Hindlimb muscle (tissue), 1 donor: ENCODE measurements around the gene DDX4. TPM values are rescaled to one million over a fixed set of nuclear protein-coding genes. Genes with fewer than 3 reads are reported as not detected.

ENCODE experiments used
- DNase-seq: peaks from one replicate; pipeline ENCODE4 v3.0.0-alpha.2; 2013
- polyA plus RNA-seq: library from polyadenylated mRNA; unstranded; fragments of 120-200 nt; gene quantifications from one replicate; pipeline ENCODE4 v1.2.1, GENCODE V29; 2013; ENCODE audit not compliant: insufficient read length

DDX4 gene
- polyA plus RNA-seq, 1 donor: 0.23 TPM

DNA sequence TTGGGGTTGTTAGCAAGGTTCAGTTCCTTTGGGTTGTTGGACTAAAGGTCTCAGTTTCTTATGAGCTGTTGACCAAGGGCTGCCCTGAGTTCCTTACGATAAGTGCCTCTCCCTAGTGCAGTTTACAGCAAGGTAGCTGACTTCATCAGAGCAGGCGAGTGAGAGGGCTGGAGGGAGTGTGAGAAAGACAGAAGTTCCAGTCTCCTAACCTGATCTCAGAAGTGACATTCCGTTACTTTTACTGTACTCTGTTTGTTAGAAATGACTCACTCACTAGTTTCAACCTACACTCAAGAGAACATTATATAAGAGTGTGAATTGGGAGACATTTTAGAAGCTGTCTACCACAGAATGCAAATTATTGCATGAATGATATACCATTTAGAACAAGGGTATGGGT is 92.1 kb downstream of the DDX4 start:
- no peak for DNase-seq

GRCh38 chr5:55832446-55832845 is 94.6 kb downstream of the DDX4 start:
- DNase-seq: no peak

- DNase-seq: no peak
Measured at GRCh38 chr5:55836191-55836590, 98.3 kb downstream of the DDX4 start.

DNA sequence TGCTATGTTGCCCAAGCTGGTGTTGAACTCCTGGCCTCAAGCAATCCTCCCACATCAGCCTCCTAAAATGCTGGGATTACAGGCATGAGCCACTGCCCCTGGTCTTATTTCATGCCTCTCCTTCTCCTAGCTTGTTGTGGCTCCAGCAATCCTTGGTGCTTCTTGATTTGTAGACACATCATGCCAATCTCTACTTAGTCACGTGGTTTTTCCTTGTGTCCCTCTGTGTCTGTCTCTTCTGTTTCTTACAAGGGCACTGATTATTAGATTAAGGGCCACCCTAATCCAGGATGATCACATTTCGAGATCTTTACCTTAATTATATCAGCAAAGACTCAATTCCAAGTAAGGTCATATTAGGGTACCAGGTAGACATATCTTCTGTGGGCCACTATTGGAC is 104.1 kb downstream of the DDX4 start:
- no peak for DNase-seq

DNA sequence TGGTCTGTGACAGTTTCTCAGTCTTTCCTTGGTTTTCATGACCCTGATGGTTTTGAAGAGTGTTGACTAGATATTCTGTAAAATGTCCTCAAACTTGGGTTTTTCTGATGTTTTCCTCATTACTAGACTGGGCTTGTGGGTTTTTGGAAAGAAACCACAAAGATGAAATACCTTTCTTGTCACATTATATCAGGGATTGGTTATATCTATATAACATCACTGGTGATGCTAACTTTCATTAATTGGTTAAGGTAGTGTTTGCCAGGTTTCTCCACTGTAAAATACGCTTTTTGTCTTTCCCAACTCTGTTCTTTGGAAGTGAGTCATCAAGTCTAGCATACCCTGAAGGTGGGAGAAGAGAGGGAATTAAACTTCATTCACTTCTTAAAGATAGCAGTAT is 110.0 kb downstream of the DDX4 start:
- no peak for DNase-seq

- no peak for DNase-seq
Measured at GRCh38 chr5:55848783-55849182, 110.9 kb downstream of the DDX4 start.

DNA sequence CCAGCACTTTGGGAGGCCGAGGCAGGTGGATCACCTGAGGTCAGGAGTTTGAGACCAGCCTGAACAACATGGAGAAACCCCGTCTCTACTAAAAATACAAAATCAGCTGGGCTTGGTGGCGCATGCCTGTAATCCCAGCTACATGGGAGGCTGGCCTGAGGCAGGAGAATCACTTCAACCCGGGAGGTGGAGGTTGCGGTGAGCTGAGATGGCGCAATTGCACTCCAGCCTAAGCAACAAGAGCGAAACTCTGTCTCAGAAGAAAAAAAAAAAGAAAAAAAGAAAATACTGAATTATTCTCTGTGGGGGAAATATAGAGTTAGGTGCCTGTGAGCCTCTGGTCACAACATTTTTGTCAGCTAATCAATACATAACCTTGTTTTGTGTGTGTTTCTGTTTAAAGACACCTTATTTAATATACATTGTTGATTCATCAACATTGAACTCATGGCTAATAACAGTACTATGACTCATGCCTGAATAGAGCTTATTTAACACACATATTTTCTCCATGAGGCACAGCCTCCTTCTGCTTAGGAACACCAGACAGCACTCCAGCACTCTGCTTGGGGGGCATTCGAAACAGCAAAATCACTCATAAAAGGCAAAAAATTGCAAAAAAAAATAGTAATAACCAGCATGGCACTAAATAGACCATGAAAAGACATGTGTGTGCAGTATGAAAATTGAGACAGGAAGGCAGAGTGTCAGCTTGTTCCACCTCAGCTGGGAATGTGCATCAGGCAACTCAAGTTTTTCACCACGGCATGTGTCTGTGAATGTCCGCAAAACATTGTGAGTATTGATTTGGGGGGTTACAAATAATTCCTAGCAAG is 113.2 kb downstream of the DDX4 start, which contains the start of gene IL31RA:
TSS of gene IL31RA (plus strand) at position 519 of the 836 bp plus-strand sequence. CDS start at position 733, 214 bp downstream.
- DNase-seq: no peak

- no peak for DNase-seq
Measured at GRCh38 chr5:55851675-55851979, 113.8 kb downstream of the DDX4 start.

DNA sequence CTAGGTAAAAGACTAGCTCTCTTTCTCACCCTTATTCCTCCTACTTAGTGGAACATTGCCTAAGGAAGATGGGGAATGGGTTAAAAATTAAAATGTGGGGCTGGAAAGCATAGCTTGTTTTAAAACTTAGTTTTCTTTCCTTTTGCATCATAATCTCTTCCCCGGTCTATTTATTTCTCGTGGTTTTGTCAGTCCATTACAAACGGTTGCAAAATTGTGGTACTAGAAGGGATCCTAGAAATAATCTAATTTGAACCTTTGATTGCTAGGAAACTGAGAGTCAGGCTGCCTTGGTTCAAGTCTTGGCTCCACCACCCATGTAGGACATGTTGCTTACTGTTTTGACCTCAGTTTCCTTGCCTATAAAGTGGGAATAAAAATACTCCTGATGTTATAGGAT is 114.6 kb downstream of the DDX4 start:
- DNase-seq: no peak

- DNase-seq: no peak
Measured at GRCh38 chr5:55853041-55853670, 115.3 kb downstream of the DDX4 start.

GRCh38 chr5:55853818-55854217 is 116.0 kb downstream of the DDX4 start:
- DNase-seq: no peak

- no peak for DNase-seq
Measured at GRCh38 chr5:55855509-55855908, 117.6 kb downstream of the DDX4 start.

GRCh38 chr5:55856516-55857246 is 118.8 kb downstream of the DDX4 start:
- no peak for DNase-seq

DNA sequence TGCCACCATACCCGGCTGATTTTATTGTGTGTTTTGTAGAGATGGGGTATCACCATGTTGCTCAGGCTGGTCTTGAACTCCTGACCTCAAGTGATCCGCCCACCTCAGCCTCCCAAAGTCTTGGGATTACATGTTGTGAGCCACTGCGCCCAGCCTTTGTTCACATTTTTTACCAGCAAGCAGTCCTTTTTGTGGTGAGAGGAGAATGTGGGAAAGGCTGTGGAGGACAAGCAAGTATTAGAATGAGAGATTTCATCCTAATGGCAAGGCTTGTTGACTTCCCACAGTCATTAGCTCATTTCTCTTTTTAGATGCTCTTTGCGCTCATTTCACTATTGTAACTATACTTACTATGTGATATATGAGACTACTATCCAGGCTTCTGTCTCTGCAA is 119.4 kb downstream of the DDX4 start:
- no peak for DNase-seq

- DNase-seq: no peak
Measured at GRCh38 chr5:55858104-55858503, 120.2 kb downstream of the DDX4 start.

DNA sequence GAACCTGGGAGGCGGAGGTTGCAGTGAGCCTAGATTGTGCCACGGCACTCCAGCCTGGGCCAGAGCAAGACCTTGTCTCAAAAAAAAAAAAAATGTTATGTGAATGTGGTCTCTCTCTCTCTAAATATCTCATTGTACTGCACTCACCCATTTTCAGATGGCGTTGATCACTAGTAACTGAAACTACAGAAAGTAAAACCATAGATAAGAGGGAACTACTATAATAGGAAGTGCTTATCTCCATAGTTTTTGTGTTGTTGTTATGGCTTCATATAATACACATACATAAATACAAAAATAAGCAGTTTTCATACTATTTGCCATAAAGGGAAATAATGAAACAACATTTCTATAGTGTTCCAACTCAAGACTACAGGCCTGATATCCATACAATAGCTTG is 122.4 kb downstream of the DDX4 start:
- no peak for DNase-seq

DNA sequence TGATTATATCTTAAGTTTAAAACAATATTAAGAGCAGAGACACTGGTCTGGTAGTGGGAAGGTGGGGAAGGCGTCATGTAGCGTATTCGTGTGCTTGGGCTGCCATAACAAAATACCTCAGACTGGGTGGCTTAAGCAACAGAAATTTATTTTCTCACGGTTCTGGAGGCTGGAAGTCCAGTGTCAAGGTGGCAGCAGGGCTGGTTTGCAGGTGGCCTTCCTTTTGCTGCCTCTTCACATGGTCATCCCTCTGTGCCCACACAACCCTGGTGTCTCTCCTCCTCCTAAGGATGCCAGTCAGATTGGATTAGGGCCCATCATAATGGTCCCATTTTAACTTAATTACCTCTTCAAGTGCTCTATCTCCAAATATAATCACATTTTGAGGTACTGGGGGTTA is 122.8 kb downstream of the DDX4 start:
- no peak for DNase-seq

GRCh38 chr5:55864606-55865541 is 127.0 kb downstream of the DDX4 start:
- DNase-seq: no peak

- no peak for DNase-seq
Measured at GRCh38 chr5:55865831-55866230, 128.0 kb downstream of the DDX4 start.

DNA sequence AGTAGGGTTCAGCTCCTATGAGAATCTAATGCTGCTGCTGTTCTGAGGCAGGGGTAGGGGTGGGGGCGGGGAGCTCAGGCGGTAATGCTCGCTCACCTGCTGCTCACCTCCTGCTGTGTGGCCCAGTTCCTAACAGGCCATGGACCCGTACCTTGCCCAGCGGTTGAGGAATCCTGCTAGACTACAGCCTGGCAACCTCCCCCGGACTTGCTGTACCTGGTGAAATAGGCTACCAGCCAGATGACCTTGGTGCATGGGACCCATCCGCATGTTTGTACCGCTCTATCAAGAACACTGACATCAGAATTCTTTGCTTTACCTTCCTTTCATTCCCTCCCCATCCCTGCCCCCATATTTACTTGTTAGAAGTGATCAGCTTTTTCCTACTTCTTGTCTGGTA is 128.6 kb downstream of the DDX4 start:
- DNase-seq: no peak
